Measurements from ENCODE around the gene NR2C2.

DNA sequence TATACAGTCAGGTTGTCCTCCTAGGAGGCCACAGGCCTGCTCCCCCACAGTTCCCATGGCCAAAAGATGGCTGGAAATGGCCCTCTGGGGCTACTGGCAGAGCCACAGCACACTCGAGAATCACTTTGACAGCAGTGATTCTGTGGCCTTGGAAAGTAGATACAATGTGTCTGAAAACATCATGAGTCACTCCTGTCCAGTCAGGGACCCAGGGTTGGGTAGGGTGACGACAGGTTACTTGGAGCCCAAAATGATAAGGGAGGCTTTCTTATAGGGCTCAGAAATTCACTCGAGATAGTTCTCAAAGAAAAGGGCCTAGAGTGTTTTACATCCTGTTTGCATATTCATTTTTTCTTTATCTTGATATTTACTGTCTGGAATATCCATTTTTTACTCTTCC lies 93.5 kb downstream of the NR2C2 start:
- no peak for TF ChIP-seq POLR2A (IDR thresholded peaks at IDR 0.05)
- TF ChIP-seq, protein P1, sequence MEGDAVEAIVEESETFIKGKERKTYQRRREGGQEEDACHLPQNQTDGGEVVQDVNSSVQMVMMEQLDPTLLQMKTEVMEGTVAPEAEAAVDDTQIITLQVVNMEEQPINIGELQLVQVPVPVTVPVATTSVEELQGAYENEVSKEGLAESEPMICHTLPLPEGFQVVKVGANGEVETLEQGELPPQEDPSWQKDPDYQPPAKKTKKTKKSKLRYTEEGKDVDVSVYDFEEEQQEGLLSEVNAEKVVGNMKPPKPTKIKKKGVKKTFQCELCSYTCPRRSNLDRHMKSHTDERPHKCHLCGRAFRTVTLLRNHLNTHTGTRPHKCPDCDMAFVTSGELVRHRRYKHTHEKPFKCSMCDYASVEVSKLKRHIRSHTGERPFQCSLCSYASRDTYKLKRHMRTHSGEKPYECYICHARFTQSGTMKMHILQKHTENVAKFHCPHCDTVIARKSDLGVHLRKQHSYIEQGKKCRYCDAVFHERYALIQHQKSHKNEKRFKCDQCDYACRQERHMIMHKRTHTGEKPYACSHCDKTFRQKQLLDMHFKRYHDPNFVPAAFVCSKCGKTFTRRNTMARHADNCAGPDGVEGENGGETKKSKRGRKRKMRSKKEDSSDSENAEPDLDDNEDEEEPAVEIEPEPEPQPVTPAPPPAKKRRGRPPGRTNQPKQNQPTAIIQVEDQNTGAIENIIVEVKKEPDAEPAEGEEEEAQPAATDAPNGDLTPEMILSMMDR (IDR thresholded peaks at IDR 0.05), result no peak
